ENCODE measurements around the gene IQGAP3.

IQGAP3 gene

GRCh38 chr1:156477526-156478249 is 94.7 kb downstream of the IQGAP3 start:
- DNase-seq = no peak

- DNase-seq = no peak
These were observed 95.7 kb downstream of the IQGAP3 start for GRCh38 chr1:156476501-156477298.

- no peak for DNase-seq
These were observed 96.5 kb downstream of the IQGAP3 start for GRCh38 chr1:156475568-156476500.

Measured in activated CD4-positive, alpha-beta T cell treated with anti-CD3 and anti-CD28 coated beads, Interleukin-2, amount 50 U/mL, for 1 hour (primary cell).